ENCODE results near the gene CCDC61.

GRCh38 chr19:45975306-45976070, 19.8 kb upstream of the CCDC61 start:
- TF ChIP-seq CTCF (IDR thresholded peaks at IDR 0.05) = no peak
- TF ChIP-seq POLR2A (IDR thresholded peaks at IDR 0.05) = no peak
- TF ChIP-seq POLR2AphosphoS5 (IDR thresholded peaks at IDR 0.05) = no peak

All from breast epithelium (tissue), 3 donors.